Ammon's horn (tissue), 1 donor: ENCODE measurements around the gene ACO1.
A peak's percentile ranks its signal among the peaks of the same experiment; 100 is the strongest.

Experiments used
- DNase-seq: peaks from one replicate; pipeline ENCODE4 v3.0.0-alpha.2; 2016; ENCODE audit warnings: low spot score

ACO1 gene

DNA sequence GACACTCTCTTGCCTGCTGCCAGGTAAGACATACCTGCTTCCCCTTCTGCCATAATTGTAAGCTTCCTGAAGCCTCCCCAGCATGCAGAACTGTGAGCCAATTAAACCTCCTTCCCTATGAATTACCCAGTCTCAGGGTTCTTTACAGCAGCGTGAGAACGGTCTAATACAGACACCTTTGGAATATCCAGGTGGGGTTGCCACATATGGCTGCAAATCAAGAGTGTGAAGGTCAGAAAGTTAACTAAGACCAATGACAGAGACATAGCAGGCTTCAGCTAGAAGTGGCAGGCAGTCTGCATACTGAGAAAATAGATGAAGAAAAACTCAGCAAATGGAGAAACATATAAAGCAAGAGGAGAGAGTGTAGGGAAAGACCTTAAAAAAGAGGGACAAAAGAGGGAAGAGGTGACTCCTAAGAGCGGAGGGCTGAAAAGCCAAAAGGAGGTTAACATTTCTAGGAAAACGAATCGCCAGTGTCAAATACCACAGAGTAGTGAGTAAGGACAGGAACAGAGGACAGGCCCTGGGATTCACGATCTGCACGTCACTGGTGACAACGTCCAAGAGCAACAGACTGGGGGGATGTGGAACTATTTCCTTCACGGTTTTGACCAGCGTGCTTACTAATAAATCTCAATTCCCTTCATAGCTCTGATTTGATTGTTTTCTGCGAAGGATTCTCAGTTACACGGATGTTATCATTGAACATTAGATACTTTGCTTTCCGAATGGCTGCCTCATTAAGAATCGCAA, 1.7 kb upstream of the ACO1 start:
- DNase-seq = no peak

- peak; percentile 13 for DNase-seq
Measured at GRCh38 chr9:32384002-32384363, 460 bp upstream of the ACO1 start.

GRCh38 chr9:32385152-32385884, 875 bp downstream of the ACO1 start:
- DNase-seq = no peak

GRCh38 chr9:32385885-32386283, 1.4 kb downstream of the ACO1 start:
- DNase-seq = no peak

DNA sequence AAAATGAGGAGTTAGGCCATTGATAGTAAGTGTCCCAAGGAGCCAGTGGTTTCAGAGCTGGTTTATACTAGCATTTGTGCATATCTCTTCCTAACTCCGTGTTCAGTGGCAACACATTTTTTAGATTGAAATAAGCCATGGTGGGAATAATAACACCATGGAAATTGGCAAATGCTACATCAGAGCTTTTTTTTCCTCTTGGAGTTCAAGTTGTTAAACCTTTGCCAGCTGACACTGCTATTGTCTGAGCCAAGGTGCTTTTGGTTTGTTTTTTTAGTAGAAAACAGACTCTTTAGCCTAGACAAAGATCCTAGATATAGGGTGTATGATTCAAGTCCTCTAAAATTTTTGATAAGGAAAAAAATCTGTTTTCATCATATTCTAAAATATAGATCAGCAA, 2.8 kb downstream of the ACO1 start:
- DNase-seq = no peak

GRCh38 chr9:32389365-32389764, 4.9 kb downstream of the ACO1 start:
- DNase-seq = no peak

- no peak for DNase-seq
Measured at GRCh38 chr9:32393911-32394310, 9.5 kb downstream of the ACO1 start.

- no peak for DNase-seq
Measured at GRCh38 chr9:32394381-32395049, 10.1 kb downstream of the ACO1 start.

DNA sequence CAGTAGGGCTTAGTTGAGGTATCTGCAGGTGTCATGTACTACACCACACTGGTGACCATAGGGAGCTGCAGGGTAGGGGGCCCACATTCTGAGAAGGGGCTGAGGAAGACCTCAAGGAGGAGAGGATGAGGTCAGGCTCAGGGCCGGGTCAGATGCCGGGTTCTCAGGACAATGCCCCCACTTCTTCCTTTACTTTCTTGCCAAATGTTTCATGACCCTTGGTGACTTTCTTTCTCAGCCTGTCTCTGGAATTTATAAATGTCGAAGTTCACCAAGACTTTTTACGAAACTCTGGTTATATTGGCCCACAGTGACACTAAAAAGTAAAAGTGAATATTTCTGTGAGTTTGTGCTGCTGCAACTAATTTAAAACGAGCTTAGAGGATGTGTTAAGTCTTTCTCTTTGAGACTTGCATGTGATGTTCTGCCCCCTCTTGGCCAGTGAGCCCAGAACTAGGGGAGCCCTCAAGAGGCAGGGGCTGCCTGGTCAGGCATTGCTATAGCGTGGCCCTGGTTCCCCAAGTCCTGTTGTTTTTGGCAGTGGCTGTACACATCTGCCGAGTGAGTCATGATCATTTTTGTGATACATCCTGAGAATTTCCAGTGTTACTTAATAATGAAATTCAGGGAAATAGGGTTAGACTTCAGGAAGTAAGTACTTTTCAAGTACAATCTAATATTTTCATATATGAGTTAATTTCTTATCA, 11.2 kb downstream of the ACO1 start:
- DNase-seq = no peak

GRCh38 chr9:32398207-32398606, 13.8 kb downstream of the ACO1 start:
- peak; percentile 73 for DNase-seq

DNA sequence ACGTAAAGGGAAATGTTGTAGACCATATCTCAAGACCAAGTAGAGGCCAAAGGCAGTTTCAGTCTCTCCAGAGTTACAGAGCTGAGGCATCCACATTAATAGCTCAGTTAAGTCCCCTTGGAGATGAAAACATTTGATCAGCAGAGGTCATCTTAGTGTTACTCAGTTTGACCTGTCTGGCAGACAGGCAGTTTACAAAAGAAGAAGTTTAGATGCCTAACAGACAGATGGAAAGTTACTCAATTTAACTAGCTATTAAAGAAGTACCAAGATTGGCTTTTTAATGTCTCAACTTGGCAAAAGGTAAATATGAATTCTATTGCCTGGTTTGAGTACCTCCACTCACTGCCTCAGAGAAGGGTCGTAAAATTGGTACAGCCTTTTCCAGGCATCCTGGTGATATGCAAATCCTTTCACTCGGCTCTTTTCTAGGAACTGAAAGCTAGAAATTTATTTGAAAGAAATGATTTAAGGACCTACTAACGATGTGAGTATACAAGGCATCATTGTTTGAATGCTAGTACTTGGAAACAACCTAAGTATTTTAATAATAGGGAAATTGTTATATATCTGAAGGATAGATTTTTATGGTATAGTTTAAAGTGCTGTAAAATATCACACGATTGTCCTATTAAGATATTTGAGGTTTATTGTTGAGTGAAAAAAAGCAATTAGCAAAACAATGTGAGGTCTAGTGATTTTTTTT, 14.8 kb downstream of the ACO1 start:
- no peak for DNase-seq

- no peak for DNase-seq
Measured at GRCh38 chr9:32401488-32401887, 17.0 kb downstream of the ACO1 start.

DNA sequence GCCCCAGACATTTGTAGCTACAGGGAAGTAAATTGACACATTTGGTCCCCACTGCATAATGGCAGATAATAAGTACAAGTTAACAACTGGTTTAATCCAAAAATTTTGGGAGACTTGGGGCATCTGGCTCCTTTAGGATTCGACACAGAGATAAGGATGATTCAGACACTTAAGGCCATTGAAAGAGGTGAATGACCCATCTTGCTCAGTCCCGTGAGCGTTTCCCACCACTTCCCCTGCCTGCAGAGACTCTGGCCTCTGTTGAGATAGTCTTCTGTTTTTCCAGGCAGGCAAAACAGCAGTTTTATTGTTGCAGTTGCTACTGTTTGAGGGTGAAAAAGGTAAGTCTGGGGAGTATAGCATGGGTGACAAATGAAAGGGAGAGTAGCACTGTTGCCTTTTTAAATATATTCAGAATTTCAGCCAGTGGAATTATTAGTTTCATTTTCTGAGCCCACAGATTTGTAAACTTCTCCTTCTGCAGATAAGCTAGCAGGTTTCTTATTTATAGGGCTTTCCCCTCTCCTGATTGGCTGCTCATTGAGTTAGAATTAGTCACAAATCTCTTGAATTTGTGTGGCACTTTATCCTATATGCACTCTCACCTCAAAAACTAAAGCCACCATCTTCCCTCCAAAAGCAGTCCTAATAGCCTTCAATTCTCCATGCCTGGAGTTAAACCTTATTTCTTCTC, 19.3 kb downstream of the ACO1 start:
- no peak for DNase-seq

- DNase-seq = no peak
Measured at GRCh38 chr9:32404402-32404801, 20.0 kb downstream of the ACO1 start.

- no peak for DNase-seq
Measured at GRCh38 chr9:32404856-32405255, 20.4 kb downstream of the ACO1 start.

DNA sequence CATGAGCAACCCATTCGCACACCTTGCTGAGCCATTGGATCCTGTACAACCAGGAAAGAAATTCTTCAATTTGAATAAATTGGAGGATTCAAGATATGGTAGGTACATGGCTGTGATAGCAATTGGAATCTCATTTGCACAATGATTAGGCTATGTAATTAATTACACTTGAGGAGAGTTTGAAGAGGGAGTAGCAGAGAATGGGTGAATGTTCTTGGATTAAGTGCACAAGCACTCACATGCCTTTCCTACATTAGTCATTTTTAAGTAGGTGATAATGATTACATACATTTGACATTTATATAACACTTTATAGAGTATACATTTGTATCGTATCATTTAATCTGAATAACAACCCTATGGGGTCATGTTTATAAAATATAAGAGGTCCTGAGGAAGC, 21.1 kb downstream of the ACO1 start:
- DNase-seq = no peak

GRCh38 chr9:32406046-32406445, 21.6 kb downstream of the ACO1 start:
- DNase-seq = no peak

GRCh38 chr9:32411753-32412152, 27.3 kb downstream of the ACO1 start:
- DNase-seq = no peak

DNA sequence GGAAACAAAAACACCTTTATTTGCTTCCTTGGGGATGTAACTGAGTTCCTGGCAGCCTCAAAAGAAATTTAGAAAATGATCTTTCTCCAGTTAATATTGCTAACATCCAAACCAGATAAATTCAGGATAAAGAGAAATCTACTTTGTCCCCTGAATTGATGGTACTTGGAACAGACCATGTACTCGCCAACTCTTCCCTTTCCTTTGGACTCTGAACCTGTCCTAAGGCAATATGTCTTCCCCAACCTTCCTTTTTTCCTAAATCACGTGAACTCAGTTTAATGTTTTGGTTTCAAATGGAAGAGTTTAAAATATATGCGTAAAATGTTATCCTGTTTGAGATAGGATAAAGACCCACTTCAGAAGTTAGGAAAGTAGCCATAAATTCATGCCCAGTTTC, 28.0 kb downstream of the ACO1 start:
- DNase-seq = no peak

- no peak for DNase-seq
Measured at GRCh38 chr9:32413424-32413823, 29.0 kb downstream of the ACO1 start.

DNA sequence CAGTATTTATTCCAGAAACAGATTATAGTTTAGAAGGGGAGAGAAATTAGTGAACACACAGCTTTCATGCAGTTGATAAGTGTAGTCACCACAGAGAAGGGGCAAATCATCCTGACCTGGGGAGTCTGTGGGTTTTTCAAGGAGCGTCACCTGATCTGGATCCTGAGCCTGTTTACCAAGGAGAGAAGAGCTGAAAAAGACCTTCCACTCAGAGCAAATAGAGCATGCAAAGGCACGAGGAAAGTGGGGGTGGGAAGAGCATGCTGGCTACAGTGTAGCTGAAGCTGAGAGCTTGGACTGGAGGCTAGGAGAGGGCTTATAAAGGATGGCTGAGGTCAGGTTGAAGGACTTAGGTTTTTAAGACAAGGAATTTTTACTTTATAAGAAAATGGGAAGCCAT, 30.4 kb downstream of the ACO1 start:
- no peak for DNase-seq
